GM08714 (cell line): ENCODE measurements around the gene MTERF2.

ENCODE experiments used
- H3K4me3 ChIP-seq: fragments of 200-500 bp; sonication (Bioruptor generic); 2 replicates; pipeline ENCODE4 v1.5.1; 2014; ENCODE audit warnings: mild to moderate bottlenecking, low read length, inconsistent platforms
- ZNF274 ChIP-seq: IDR thresholded peaks from 2 replicates; pipeline ENCODE4 v1.6.1; 2012; ENCODE audit warnings: mild to moderate bottlenecking, low read depth, low read length

MTERF2 gene

DNA sequence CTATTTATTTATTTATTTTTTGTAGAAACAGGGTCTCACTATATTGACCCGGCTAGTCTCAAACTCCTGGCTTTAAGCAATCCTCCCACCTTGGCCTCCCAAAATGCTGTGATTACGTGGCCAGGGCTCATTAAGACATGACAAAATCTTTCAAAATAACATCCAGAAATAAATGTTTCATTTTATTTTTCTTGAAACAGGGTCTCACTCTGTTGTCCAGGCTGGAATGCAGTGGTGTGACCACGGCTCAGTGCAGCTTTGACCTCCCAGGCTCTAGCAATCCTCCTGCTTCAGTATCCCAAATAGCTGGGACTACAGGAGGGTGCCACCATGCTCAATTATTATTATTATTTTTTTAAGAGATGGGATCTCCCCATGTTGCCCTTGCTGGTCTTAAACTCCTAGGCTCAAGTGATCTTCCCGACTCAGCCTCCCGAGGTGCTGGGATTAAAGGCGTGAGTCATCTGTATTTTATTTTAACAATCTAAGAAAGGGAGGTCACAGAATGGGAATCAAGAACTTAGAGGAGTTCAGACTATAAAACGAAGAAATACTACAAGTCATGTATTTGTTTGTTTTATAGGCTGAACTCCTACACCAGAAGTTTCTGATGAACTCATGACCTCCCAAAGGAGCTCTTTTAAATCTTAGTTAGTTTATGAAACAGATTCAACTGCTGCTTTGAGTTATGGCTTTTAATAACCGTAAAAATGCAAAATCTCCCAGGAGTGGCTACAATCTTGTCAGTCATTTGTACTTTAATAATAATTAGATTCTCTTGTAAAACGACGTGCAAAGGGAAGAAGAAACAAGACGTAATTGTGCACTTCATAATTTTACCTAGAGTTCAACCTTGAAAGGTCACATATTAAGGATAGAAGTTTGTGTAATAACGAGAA, 33.3 kb downstream of the MTERF2 start:
- no peak for TF ChIP-seq ZNF274
- no peak overlapping the region for H3K4me3 ChIP-seq

DNA sequence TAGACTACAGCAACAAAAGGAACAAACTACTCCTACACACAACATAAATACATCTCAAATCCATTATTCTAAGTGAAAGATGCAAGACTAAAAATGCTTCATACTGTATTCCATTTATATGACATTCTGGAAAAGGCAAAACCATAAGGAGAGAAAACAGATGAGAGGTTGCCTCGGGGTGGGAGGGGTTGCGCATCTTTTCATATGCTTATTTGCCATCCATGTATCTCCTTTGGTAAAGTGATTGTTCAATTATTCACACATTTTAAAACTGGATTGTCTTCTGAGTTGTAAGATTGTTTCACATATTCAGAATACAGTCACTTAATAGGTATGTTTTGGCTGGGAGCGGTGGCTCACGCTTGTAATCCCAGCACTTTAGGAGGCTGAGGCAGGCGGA, 36.4 kb downstream of the MTERF2 start:
- TF ChIP-seq ZNF274, result no peak
- H3K4me3 ChIP-seq, result no peak overlapping the region

DNA sequence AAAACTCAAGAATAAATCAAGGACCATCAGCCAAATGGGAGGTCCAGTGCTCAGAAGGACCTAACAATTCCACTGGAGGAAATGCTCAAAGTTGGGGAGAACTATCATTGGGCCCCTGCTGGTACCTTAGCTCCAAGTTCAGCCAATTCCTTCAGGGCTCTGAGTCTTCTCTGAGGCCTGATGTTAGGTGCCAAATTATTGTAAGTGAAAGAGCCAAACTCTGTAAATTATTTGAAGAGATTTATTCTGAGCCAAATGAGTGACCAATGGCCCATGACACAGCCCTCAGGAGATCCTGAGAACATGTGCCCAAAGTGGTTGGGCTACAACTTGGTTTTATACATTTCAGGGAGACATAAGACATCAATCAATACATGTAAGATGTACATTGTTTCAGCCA, 39.5 kb downstream of the MTERF2 start:
- TF ChIP-seq ZNF274, result no peak

GRCh38 chr12:106945261-106945851, 41.6 kb downstream of the MTERF2 start:
- no peak for TF ChIP-seq ZNF274
- H3K4me3 ChIP-seq, result no peak overlapping the region

More for the DNA sequence above, 39.5 kb downstream of the MTERF2 start:
- H3K4me3 ChIP-seq, result no peak overlapping the region

- H3K4me3 ChIP-seq, result no peak overlapping the region
- TF ChIP-seq ZNF274, result no peak
Observed at GRCh38 chr12:106942775-106943174, 44.2 kb downstream of the MTERF2 start.

DNA sequence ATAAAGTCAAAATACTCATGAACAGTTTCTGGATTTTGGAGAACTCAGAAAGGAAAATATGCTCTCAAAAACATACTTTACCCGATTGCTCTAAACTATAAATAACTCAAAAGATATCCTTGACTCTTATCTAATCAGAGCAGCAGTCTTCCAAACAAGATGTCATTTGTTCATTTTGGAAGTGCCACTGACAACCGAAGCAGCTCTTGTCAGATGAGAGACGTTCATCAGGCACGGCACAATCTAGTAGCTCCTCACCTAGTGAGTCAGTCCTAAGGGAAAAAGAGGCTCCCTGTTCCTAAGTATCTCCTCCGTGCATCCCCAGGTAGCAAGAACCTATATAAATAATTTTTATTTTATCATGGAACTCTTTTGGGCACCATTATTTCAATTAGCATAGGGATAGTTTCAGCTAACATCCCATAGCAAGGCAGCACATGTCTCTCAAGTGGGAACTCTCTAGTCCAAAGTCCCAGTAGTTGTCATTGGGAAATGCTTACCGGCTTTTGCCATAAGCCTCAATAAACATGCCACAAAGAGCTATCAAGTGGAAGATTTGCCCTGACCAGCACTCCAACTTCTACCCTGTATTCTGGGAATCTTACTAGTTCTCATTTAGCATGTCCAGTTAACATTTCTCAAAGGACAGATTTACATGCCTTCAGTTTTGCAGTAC, 45.3 kb downstream of the MTERF2 start:
- no peak for TF ChIP-seq ZNF274
- H3K4me3 ChIP-seq, result no peak overlapping the region

DNA sequence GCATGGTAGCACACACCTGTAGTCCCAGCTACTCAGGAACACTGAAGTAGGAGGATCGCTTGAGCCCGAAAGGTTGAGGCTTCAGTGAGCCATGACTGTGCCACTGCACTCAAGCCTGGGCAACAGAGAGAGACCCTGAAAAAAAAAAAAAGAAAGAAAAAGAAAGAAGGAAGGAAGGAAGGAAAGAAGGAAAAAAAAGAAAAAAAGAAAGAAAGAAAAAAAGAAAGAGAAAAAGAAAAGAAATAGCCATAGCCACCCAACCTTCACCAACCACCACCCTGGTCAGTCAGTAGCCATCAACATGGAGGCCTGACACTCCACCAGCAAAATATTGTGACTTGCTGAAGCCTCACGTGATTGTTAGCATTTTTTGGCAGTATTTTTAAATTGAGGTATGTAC, 52.7 kb downstream of the MTERF2 start:
- H3K4me3 ChIP-seq, result no peak overlapping the region
- TF ChIP-seq ZNF274, result no peak
